Umbilical cord (tissue), 2 donors: ENCODE data around the gene TXNDC12. TPM values are rescaled to one million over a fixed set of nuclear protein-coding genes. Genes with fewer than 3 reads are reported as not detected.

ENCODE experiments used
- DNase-seq: peaks from one replicate; pipeline ENCODE4 v3.0.0-alpha.2; 2015; ENCODE audit warnings: low spot score
- total RNA-seq: library from RNA; depleted of rRNA; stranded (reverse); fragments of >200 nt; gene quantifications from one replicate; pipeline ENCODE4 v1.2.3, GENCODE V29; 2014; ENCODE audit warnings: low replicate concordance; ENCODE audit not compliant: insufficient read depth

Gene TXNDC12
- total RNA-seq, 1 donor from 2014 or later: 16.6 TPM

DNA sequence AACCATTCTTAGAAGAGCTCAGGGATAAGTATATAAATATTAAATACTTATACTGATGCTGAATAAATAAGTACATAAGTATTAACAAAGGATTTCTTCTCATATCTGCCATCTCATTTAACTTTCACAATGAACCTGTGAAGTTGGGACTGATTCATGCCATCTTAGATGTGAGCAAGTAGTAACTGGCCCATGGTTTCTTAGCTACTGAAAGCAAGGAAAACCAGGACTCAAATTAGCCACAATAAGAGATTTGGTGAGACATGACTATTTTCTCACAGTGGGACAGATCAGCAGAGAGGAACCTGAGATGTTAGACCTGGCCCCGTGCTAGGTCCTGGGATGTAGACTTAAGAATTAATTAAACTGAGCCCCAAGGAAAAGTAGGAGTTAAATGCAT is 56.3 kb downstream of the TXNDC12 start:
- DNase-seq: no peak

DNA sequence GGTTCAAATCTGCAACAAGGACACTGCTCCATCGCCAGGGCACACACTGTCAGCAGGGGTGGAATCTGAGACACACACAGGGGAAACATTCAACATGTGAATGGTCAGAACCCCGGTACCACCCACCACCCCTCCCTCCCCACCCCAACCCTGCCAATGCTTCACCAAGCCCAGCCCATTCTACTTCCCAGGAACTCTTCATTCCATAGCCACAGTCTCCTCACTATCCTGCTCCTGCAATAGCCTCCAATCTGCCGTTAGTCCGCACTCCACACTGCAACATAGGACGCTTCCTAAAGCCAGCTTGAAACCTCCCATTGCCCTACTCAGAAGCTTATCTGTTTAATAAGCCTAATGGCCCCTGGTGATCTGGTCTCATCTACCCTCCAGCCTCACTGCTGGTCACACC is 57.0 kb downstream of the TXNDC12 start:
- no peak for DNase-seq

DNA sequence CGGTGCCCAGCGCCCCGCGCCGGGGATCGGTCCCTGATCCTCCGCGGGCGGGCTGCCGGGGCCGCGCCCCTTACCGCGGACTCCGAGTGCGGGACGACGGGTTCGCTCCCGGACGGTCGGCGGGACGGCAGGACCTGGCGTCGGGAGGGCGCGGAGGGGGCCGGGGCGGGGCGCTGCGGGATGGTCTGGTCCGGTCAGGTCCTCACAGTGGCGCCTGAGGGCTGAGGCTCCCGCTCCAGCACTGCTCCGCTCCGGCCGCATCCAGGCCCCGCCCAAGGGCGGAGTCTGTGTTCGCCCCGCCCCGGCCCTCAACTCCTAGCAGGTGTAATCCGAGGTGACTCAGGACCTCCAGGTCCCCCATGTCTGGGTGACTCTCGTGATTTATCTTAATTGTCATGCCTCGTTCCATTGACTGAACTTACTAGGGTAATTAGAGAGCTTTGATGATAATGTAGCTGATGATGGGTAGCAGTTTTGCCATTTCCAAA is 64.5 kb downstream of the TXNDC12 start, which contains the start of gene RAB3B:
Gene RAB3B, minus strand, starts transcription at position 223 of the 488 bp plus-strand sequence. CDS start 13,583 bp downstream, outside the sequence.
- no peak for DNase-seq

DNA sequence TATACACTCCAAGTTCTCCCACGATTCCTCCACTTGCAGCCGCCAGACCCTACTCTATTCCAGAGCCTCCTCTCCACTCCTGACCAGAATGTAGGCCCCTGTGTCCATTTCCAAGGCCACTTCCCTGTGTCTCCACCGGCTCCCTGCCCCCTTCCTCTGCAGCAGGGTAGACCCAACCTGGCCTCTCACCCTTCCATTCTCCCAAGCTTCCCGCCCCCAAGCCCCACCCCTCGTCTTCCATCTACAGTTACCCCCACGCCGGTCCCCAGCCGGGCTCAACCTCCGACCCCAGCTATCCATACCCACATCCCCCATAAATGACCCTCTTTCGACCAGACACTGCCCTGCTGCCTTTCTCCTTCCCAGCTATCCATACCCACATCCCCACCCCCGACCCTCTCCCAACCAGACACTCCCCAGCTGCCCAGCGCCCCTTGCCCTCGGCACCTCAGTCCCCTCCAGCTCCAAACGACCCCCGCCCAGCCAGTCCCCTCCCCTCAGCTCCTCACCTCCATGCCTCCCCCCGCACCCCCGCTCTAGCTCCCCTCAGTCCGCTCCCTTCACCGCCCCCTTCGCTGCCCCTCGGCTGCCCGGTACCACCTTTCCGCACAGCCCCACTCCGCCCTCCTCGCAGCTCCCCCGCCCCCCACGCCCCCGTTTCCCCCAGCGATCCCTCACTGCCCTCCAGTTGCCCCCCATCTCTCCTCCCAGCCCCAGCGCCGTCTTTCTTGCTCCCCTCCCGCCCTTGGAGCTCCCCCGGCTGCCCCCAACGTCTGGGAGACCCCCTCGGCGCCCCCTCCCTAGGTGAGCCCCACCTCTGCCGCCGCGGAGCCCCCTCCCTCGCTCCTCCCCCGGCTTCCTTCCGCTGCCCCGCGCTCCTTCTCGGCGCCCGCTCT is 65.2 kb downstream of the TXNDC12 start:
- no peak for DNase-seq

GRCh38 chr1:51988254-51988653 is 66.7 kb downstream of the TXNDC12 start:
- no peak for DNase-seq

DNA sequence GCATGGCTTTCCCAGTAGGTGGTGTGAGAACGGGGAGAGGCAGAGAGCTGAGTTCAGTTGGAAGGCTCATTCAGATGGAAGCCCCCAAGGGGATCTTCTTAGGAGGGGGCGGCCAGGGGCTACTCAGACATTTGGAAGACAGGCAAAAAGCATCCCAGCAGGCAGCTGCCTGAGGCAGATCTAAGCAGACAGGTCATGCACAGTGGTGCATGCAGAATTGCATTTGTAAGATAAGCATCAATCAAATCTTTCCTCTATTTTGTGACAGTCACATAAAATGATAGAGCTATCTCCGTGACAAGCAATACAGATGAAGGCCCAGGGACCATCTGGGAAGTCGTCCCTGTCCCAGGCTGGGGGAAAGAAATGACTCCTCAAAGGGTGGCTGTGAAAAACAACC is 68.3 kb downstream of the TXNDC12 start:
- DNase-seq: no peak

DNA sequence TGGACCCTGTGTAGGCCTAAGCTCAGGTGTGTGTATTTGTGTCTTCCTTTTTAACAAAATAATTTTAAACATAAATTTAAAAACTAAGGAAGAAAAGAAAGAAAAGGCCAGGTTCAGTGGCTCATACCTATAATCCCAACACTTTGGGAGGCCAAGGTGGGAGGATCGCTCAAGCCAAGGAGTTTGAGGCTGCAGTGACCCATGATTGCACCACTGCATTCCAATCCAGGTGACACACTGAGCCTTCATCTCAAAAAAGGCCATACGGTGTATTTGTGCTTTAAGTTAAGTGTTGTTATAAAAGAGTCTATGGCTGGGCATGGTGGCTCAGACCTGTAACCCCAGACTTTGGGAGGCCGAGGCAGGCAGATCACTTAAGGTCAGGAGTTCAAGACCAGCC is 72.8 kb downstream of the TXNDC12 start:
- DNase-seq: no peak

GRCh38 chr1:51981555-51981954 is 73.4 kb downstream of the TXNDC12 start:
- DNase-seq: no peak

DNA sequence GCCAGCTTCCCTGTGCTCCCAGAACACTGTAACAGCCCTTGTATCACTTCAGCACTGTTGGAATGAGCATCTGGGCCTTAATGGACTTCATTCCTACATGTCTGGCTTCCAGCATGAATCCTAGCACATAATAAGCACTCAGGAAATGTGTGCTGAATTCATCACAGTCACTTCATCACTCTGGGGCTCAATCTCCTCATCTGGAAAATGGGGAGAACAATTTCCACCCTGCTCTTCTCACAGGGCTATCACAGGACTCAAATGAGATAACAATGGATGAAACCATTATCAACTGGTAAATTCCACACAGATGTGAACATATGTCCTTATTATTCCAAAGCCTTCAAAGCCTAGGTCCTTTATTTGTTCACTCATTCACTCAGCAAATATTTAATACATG is 76.9 kb downstream of the TXNDC12 start:
- no peak for DNase-seq

- DNase-seq: no peak
Observed at GRCh38 chr1:51976846-51977602, 78.0 kb downstream of the TXNDC12 start.

- DNase-seq: no peak
Observed at GRCh38 chr1:51973587-51974474, 81.2 kb downstream of the TXNDC12 start.

Other genes starting within 250 kb of the TXNDC12 start
- 109 TPM for gene NRDC, start 176.5 kb downstream of the TXNDC12 start, total RNA-seq
- gene RAB3B, start 64.5 kb downstream of the TXNDC12 start, total RNA-seq: 2.4 TPM
- gene KTI12, start 21.4 kb downstream of the TXNDC12 start, total RNA-seq: 10.4 TPM
- gene BTF3L4, start 1.1 kb upstream of the TXNDC12 start, total RNA-seq: 46.5 TPM
- 27.9 TPM for gene ZFYVE9, start 86.9 kb upstream of the TXNDC12 start, total RNA-seq